Natural killer cell (primary cell): Measurements from ENCODE around the gene PLEKHA1. TPM values are rescaled to one million over a fixed set of nuclear protein-coding genes. Genes with fewer than 3 reads are reported as not detected.

Source experiments
- ATAC-seq, 3 donors: fragments of 150-1000 bp in 2 of 3; fragments of 200-7000 bp in 1 of 3; cut with Tn5 transposase; 1 replicate in 1 of 3; 2 replicates in 2 of 3; pipeline ENCODE4 v1.10.0; 2021; ENCODE audit warnings: mild to moderate bottlenecking in 2 of 3, moderate library complexity in 2 of 3
- DNase-seq, 2 donors: peaks; one replicate each; pipeline versions ENCODE4 v3.0.0 to v3.0.0-alpha.2; 2013 to 2021; ENCODE audit warnings: mixed read lengths in 1 of 2
- H3K27ac ChIP-seq: one replicate; pipeline ENCODE4 v1.5.1; 2013; ENCODE audit warnings: mild to moderate bottlenecking, low read length
- H3K27me3 ChIP-seq: one replicate; pipeline ENCODE4 v1.6.1; 2013; ENCODE audit warnings: low read length; ENCODE audit not compliant: control insufficient read depth, insufficient read depth
- H3K36me3 ChIP-seq: one replicate; pipeline ENCODE4 v1.6.1; 2013; ENCODE audit warnings: low read length; ENCODE audit not compliant: control insufficient read depth, insufficient read depth
- H3K4me1 ChIP-seq: one replicate; pipeline ENCODE4 v1.6.1; 2013; ENCODE audit warnings: low read length; ENCODE audit not compliant: control insufficient read depth, insufficient read depth
- H3K4me3 ChIP-seq: one replicate; pipeline ENCODE4 v1.5.1; 2013; ENCODE audit warnings: low read length
- H3K9me3 ChIP-seq: one replicate; pipeline ENCODE4 v1.6.1; 2013; ENCODE audit warnings: low read length; ENCODE audit not compliant: control insufficient read depth, insufficient read depth
- H3K27ac Mint-ChIP-seq, 2 donors: one replicate each; pipeline ENCODE4 v1.8.0; 2022; ENCODE audit warnings: mild to moderate bottlenecking in 2 of 2, mixed read lengths in 2 of 2, moderate library complexity in 1 of 2
- H3K27me3 Mint-ChIP-seq, 2 donors: one replicate each; pipeline ENCODE4 v1.8.0; 2022; ENCODE audit warnings: low read depth in 2 of 2, mixed read lengths in 2 of 2
- H3K36me3 Mint-ChIP-seq: one replicate; pipeline ENCODE4 v1.8.0; 2022; ENCODE audit warnings: mixed read lengths
- H3K4me1 Mint-ChIP-seq, 2 donors: one replicate each; pipeline ENCODE4 v1.8.0; 2022; ENCODE audit warnings: mixed read lengths in 2 of 2
- H3K4me3 Mint-ChIP-seq: one replicate; pipeline ENCODE4 v1.8.0; 2022; ENCODE audit warnings: mild to moderate bottlenecking, moderate library complexity, mixed read lengths
- H3K9me3 Mint-ChIP-seq, 2 donors: one replicate each; pipeline ENCODE4 v1.8.0; 2022; ENCODE audit warnings: mixed read lengths in 2 of 2
- WGBS: methylation state at CpG from one replicate; pipeline ENCODE4 v1.1.7; 2013; ENCODE audit warnings: missing lambda C conversion rate; ENCODE audit not compliant: insufficient coverage; 5-methylcytosine and 5-hydroxymethylcytosine counted together
- intact Hi-C: fragments of 100-400 bp; cut with micrococcal nuclease; formaldehyde crosslinking; loops from one replicate; pipeline ENCODE4 v1.14.2; 2022
- total RNA-seq, 4 donors: library from RNA; stranded (reverse); fragments of 120-200 nt in 1 of 4; gene quantifications; one replicate each; pipeline versions ENCODE4 v1.2.3 to v1.2.4, GENCODE V29; 2013 to 2022
- TF ChIP-seq, protein P1 (sequence below): fragments of 200-600 bp; IDR thresholded peaks from one replicate; pipeline ENCODE4 v1.8.0; 2022; ENCODE audit warnings: antibody characterized with exemption

Gene PLEKHA1
- total RNA-seq, 3 donors from 2014 or later (not counting 1 experiment from before 2014, with no cell fraction given) = 45.9 to 64.6 (median 56.1) TPM

GRCh38 chr10:122373721-122374120 is 787 bp upstream of the PLEKHA1 start:
- Histone ChIP-seq H3K4me1 (peaks cover 8% of the 10 kb centered on the region), H3K9me3 (no peaks in the 10 kb centered on the region), H3K36me3 (no peaks in the 10 kb centered on the region), H3K4me3 (peak overlapping the region; percentile 41), H3K27me3 (no peaks in the 10 kb centered on the region), H3K27ac (peak overlapping the region; percentile 10)
- H3K4me3 Mint-ChIP-seq = peak overlapping the region; percentile 91
- DNase-seq = no peak
- H3K27ac Mint-ChIP-seq = peak overlapping the region; percentile 87 to 98
- peaks cover 8 to 16% of the 10 kb centered on the region in 2 donors for H3K27me3 Mint-ChIP-seq
- intact Hi-C loops = no loop called here
- H3K9me3 Mint-ChIP-seq = no peaks in the 10 kb centered on the region
- 24% methylated on average over 13 of the region's 13 CpGs for WGBS
- H3K36me3 Mint-ChIP-seq = no peaks in the 10 kb centered on the region
- peaks cover 27 to 33% of the 10 kb centered on the region in 2 donors for H3K4me1 Mint-ChIP-seq
- TF ChIP-seq, protein P1, sequence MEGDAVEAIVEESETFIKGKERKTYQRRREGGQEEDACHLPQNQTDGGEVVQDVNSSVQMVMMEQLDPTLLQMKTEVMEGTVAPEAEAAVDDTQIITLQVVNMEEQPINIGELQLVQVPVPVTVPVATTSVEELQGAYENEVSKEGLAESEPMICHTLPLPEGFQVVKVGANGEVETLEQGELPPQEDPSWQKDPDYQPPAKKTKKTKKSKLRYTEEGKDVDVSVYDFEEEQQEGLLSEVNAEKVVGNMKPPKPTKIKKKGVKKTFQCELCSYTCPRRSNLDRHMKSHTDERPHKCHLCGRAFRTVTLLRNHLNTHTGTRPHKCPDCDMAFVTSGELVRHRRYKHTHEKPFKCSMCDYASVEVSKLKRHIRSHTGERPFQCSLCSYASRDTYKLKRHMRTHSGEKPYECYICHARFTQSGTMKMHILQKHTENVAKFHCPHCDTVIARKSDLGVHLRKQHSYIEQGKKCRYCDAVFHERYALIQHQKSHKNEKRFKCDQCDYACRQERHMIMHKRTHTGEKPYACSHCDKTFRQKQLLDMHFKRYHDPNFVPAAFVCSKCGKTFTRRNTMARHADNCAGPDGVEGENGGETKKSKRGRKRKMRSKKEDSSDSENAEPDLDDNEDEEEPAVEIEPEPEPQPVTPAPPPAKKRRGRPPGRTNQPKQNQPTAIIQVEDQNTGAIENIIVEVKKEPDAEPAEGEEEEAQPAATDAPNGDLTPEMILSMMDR = no peak
- ATAC-seq = no peak

DNA sequence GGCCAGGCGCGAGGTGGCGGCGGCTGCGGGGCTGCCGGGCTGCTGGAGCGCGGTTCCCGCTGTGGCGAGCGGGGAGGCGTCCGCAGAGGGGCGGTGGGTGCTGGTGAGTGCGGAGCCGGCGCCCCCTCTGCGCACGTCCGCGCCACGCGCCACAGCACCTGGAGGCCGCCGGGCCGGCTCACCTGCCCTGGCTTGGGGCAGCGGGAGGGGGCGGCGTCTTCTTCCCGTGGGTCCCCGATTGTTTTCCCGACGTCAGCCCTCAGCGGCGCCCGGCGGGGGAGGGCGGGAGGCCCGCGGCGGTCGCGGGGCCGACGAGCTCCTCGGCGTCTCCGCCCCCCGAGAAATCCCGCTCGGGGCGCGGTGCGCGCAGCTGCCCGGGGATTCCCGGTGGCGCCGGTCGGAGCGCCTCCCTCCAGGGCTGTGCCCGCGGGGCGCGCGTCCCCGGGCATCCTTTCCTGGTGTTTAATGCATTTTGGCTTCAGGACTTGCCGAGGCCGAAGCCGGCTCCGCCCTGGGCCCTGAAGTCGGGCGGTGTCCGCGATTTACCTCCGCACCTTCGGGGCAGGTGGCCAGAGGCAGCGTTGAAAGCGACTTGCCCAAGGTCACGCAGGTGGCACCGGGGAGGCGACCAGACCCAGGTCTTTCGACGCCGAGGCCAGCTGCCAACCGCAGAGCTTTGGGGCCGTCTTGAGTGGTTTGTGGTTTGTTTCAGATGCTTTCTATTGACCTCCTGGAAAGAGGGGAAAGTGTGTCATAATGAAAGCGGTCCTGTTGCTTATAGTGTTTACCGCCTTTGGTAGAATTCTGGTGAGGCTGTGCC is 561 bp downstream of the PLEKHA1 start:
- WGBS = under 1% methylated on average over 89 of the region's 89 CpGs
- peaks cover 1% of the 10 kb centered on the region for H3K36me3 ChIP-seq
- ATAC-seq (peak; percentile 69 to 84 (median 75)), DNase-seq (peak; percentile 83 to 93)
- Mint-ChIP-seq H3K4me1 (peaks cover 40 to 45% of the 10 kb centered on the region in 2 donors), H3K4me3 (peak overlapping the region; percentile 97), H3K9me3 (no peaks in the 10 kb centered on the region), H3K36me3 (no peaks in the 10 kb centered on the region), H3K27ac (peak overlapping the region; percentile 98 to 99), H3K27me3 (peaks cover 8 to 10% of the 10 kb centered on the region in 2 donors)
- H3K27me3 ChIP-seq = no peaks in the 10 kb centered on the region
- H3K9me3 ChIP-seq = no peaks in the 10 kb centered on the region
- TF ChIP-seq, protein P1 = no peak
- intact Hi-C loops = loop anchor here (1.0 kb wide), 1 partner anchor 47 kb away; no protein-coding TSS in a partner anchor
- peak overlapping the region; percentile 64 for H3K4me3 ChIP-seq
- H3K27ac ChIP-seq = peak overlapping the region; percentile 86
- peaks cover 8% of the 10 kb centered on the region for H3K4me1 ChIP-seq

- Histone ChIP-seq H3K36me3 (peaks cover 2% of the 10 kb centered on the region), H3K4me1 (peaks cover 8% of the 10 kb centered on the region), H3K4me3 (peak overlapping the region; percentile 64), H3K9me3 (no peaks in the 10 kb centered on the region), H3K27me3 (no peaks in the 10 kb centered on the region), H3K27ac (peak overlapping the region; percentile 86)
- Mint-ChIP-seq H3K4me3 (peak overlapping the region; percentile 97), H3K27ac (peak overlapping the region; percentile 98 to 99), H3K27me3 (peaks cover 4 to 7% of the 10 kb centered on the region in 2 donors), H3K4me1 (peaks cover 47 to 51% of the 10 kb centered on the region in 2 donors), H3K36me3 (no peaks in the 10 kb centered on the region), H3K9me3 (no peaks in the 10 kb centered on the region)
- 0% methylated on average over 7 of the region's 7 CpGs for WGBS
- DNase-seq (no peak), ATAC-seq (no peak)
- TF ChIP-seq, protein P1 = no peak
- intact Hi-C loops = loop anchor here (1.0 kb wide), 1 partner anchor 47 kb away; no protein-coding TSS in a partner anchor
These were observed 1.2 kb downstream of the PLEKHA1 start for GRCh38 chr10:122375679-122376160.
